Measurements from ENCODE around the gene METTL9.
A peak's percentile ranks its signal among the peaks of the same experiment; 100 is the strongest.
"Not testable (repeated sequence)": the region's sequence is repeated elsewhere in the genome, so short reads cannot be mapped to it uniquely, and the experiment has no call there.

Gene METTL9

DNA sequence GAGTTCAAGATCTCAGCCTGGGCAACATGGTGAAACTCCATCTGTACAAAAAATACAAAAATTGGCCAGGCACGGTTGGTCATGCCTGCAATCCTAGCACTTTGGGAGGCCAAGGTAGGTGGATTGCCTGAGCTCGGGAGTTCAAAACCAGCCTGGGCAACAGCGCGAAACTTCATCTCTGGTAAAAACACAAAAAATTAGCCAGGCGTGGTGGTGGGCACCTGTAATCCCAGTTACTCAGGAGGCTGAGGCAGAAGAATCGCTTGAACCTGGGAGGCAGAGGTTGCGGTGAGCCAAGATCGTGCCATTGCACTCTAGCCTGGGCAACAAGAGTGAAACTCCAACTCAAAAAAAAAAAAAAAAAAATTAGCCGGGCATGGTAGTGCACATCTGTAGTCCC, 25.9 kb upstream of the METTL9 start:
- not testable (repeated sequence) for DNase-seq (ENCODE audit: low read depth in 4 of 4, low spot score in 1 of 4)

DNA sequence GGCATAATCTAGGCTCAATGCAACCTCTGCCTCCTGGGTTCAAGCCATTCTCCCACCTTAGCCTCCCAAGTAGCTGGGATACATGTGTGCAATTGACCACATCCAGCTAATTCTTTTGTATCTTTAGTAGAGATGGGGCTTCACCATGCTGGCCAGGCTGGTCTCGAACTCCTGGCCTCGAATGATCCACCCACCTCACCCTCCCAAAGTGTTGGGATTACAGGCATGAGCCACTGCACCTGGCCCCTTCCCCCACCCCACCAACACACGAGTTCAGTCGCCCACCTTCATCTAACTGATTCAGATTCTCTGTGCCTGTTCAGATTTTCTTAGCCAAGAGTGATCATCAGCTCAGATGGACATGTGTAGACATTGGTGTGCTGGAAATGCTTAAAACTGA, 25.0 kb upstream of the METTL9 start:
- DNase-seq (ENCODE audit: low read depth in 4 of 4, low spot score in 1 of 4): no peak

DNA sequence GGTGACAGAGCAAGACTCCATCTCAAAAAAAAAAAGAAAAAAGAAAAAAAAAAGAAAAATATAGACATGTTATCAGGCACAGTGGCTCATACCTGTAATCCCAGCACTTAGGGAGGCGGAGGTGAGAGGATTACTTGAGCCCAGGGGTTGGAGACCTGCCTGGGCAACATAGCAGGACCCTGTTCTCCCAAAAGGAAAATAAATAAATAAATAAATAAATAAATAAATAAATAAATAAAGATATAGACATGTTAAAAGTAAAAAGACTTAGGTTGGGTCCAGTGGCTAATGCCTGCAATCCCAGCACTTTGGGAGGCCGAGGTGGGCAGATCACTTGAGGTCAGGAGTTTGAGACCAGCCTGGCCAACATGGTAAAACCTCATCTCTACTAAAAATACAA, 23.1 kb upstream of the METTL9 start:
- not testable (repeated sequence) for DNase-seq (ENCODE audit: low read depth in 4 of 4, low spot score in 1 of 4)

DNA sequence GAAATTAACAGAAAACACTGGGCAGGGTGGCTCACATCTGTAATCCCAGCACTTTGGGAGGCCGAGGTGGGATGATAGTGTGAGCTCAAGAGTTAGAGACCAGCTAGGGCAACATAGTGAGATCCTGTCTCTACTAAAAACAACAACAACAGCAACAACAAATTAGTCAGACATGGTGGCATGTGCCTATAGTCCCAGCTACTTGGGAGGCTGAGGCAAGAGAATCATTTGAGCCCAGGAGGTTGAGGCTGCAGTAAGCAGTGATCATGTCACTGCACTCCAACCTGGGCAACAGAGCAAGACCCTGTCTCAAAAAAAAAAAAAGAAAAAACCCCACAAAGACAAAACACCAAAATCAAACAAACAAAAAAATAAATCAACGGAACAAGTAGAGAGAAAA, 21.9 kb upstream of the METTL9 start:
- not testable (repeated sequence) for DNase-seq (ENCODE audit: low read depth in 4 of 4, low spot score in 1 of 4)

DNA sequence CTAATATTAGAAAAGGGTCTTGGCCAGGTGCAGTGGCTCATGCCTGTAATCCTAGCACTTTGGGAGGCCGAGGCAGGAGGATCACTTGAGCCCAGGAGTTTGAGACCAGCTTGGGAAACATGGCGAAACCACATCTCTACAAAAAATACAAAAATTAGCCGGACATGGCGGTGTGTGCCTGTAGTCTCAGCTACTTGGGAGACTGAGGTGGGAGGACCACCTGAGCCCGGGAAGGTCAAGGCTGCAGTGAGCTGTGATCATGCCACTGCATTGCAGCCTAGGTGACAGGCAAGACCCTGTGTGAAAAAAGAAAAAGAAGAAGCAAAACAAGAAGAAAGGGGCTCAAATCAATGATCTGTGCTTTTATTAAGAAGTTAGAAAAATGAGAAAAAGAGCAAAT, 21.1 kb upstream of the METTL9 start:
- DNase-seq (ENCODE audit: low read depth in 4 of 4, low spot score in 1 of 4): not testable (repeated sequence)

DNA sequence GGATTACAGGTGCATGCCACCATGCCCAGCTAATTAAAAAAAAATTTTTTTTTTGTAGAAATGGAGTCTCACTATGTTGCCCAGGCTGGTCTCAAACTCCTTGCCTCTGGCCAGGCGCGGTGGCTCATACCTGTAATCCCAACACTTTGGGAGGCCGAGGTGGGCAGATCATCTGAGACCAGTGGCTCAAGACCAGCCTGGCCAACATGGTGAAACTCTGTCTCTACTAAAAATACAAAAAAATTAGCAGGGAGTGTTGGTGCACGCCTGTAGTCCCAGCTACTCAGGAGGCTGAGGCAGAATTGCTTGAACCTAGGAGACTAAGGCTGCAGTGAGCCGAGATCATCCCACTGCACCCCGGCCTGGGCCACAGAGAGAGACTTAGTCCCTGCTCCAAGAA, 19.2 kb upstream of the METTL9 start:
- DNase-seq (ENCODE audit: low read depth in 4 of 4, low spot score in 1 of 4): not testable (repeated sequence)

DNA sequence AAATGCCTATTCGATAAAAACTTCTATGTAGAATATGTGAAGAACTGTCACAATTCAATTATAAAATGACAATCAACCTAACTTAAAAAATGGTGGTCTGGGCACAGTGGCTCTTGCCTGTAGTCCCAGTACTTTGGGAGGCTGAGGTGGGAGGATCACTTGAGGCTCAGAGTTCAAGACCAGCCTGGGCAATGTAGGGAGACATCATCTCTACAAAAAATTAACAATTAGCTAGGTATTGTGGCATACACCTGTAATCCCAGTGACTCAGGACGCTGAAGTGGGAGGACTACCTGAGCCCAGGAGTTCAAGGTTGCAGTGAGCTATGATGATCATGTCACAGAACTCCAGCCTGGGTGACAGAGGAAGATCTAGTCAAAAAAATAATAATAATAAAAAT, 18.6 kb upstream of the METTL9 start:
- no peak for DNase-seq (ENCODE audit: low read depth in 4 of 4, low spot score in 1 of 4)

DNA sequence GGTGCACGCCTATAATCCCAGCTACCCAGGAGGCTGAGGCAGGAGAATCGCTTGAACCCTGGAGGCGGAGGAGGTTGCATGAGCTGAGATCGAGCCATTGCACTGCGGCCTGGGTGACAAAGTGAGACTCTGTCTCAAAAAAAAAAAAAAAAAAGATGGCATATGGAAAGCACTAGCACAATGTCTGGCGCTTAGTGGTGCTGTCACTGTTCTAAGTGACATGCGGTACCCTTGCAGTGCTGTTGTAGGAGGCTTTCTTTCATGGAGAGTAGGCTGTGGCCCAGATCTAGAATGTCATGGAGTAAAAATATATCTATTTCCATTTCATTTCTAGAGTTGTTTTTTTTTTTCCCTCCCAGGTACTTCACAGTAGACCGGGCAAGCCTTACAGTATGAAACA, 14.6 kb upstream of the METTL9 start:
- DNase-seq (ENCODE audit: low read depth in 4 of 4, low spot score in 1 of 4): no peak

DNA sequence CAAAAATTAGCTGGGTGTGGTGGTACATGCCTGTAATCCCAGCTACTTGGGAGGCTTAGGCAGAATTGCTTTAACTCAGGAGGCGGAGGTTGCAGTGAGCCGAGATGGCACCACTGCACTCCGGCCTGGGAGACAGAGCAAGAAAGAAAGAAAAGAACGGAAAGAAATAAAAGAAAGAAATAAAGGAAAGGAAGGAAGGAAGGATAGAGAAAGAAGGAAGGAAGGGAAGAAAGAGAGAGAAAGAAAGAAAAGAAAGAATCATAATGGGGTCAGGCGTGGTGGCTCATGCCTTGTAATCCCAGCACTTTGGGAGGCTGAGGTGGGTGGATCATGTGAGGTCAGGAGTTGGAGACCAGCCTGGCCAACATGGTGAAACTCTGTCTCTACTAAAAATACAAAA, 10.8 kb upstream of the METTL9 start:
- DNase-seq (ENCODE audit: low read depth in 4 of 4, low spot score in 1 of 4): not testable (repeated sequence)

DNA sequence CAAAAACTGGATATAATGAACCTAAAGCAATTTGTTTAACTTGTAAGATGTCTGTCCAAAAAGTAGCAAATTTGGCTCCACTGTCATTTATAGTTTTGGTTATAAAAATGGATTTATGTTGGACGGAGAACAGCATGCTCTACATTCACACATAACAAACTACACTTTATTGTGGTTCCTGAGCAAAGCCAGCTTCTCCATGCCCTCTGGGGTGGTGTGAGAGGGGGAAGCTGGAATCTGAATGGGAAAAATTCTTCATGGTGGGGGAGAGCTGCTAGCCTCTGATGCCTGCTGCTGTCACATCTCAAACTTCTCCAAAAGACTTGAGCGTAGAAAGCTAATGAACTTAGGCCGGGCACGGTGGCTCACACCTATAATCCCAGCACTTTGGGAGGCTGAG, 9.8 kb upstream of the METTL9 start:
- DNase-seq (ENCODE audit: low read depth in 4 of 4, low spot score in 1 of 4): no peak

DNA sequence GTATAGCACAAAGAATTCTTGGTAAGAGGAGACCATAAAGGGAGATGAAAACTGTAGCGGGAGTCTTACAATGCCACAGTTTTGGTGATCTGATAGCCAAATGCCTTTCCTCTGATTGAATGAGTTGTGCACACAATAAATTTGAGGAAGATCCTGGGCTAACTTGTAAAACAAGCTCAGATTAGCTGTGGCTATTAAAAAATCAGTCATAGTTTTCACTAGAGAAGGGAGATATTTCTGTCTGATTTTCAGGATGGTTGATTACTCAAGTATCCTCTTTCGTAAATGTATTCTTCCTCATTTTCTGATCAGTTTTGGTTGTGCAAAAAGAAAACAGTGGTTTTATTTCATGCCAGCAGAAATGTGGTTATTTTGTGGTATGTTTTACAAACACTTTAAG, 9.1 kb upstream of the METTL9 start:
- DNase-seq (ENCODE audit: low read depth in 4 of 4, low spot score in 1 of 4): no peak

DNA sequence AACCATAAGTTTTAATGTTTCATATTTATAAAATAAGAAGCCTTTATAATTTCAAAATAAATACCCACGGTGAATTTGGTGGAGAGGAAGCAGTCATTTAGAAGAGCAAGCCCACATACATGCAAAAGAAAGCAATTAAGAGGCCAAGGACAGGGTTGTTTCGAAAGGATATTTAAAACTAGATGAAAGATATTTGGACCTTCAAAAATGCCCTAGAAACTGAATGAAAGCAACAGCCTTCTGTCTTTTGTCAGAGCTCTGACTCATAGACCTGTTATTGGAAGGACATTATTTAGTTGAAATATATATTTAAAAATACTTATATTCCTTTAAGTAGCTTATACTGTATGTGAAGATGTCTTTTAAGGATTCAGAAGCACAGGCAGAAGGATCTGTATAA, 8.6 kb upstream of the METTL9 start:
- DNase-seq (ENCODE audit: low read depth in 4 of 4, low spot score in 1 of 4): no peak

DNA sequence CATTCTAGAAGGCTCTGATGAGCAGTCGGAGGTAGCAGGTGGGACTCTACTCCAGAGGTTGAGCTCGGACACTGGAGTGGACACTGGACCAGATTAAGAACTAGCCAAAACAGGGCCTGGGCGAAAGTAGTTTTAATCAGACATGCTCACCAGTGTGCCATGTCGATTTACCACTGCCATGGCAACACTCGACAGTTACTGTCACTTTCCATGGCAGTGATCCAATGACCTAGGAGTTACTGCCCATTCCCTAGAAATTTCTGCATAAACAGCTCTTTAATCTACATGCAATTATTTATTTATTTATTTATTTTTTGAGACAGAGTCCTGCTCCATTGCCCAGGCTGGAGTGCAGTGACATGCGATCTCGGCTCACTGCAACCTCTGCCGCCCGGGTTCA, 7.2 kb upstream of the METTL9 start:
- no peak for DNase-seq (ENCODE audit: low read depth in 4 of 4, low spot score in 1 of 4)

DNA sequence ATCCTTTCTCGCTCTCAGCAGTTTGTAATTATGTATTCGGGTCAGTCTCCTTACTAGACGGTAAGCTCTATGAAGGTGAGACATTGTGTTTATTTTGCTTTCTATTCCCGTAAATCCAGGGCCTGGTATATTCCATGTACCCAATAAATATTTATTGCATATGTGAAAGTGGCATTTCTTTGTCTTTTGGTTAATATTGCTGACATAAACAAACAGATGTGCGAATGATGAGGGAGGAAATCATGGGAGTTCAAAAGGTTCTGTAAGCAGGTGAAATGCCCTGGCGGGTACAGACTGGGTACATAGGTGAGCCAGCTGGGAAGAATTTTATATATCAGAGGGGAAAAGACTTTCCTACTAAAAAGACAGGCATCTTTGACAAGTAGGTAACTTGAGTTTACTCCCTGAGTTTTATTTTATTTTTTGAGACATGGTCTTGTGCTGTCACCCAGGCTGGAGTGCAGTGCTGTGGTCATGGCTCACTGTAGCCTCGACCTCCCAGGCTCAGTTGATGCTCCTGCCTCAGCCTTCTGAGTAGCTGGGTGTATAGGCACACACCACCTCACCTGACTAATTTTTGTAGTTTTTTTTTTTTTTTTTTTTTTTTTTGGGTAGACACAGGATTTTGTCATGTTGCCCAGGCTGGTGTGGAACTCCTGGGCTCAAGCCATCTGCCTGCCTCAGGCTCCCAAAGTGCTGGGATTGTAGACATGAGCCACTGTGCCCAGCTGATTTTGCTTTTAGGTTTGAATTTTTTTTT, 5.7 kb upstream of the METTL9 start:
- DNase-seq (ENCODE audit: low read depth in 4 of 4, low spot score in 1 of 4): no peak

DNA sequence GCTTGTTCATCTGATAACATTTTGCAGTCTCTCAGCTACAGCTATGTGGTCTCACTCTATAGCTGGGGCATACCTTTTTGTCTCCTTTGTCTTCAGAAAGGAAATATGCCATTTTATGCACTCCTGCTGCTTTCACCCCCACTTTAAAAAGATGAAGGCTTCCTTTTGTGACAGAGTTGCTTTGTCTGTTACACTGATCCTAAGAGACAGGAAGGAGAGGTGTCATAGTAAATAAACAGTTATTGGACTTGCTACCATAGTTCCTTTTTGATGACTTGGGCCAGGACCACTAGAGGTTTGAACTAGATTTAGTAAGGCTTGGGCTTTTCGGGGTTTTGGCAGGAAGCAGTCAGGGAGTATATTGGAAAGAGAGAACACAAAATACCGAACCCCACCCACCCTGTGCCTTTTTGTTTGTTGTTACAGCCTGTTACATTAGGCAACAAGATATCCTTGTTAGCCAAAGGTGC, 1.8 kb upstream of the METTL9 start:
- DNase-seq (ENCODE audit: low read depth in 4 of 4, low spot score in 1 of 4): no peak

DNA sequence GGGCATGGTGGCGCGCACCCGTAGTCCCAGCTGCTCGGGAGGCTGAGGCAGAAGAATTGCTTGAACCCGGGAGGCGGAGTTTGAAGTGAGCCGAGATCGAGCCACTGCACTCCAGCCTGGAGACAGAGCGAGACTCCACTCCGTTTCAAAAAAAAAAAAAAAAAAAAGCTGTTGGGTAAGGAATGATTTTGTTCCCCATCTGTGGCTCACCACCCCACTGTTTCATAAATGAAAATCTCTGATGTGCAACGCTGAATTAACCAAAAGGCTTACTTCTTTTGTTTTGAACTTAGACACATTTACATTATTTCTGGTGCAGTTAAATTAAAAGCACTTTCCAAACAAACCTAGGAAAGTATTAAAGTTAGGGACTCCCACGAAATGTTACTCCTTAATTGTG, 1.2 kb upstream of the METTL9 start:
- DNase-seq (ENCODE audit: low read depth in 4 of 4, low spot score in 1 of 4): no peak

DNA sequence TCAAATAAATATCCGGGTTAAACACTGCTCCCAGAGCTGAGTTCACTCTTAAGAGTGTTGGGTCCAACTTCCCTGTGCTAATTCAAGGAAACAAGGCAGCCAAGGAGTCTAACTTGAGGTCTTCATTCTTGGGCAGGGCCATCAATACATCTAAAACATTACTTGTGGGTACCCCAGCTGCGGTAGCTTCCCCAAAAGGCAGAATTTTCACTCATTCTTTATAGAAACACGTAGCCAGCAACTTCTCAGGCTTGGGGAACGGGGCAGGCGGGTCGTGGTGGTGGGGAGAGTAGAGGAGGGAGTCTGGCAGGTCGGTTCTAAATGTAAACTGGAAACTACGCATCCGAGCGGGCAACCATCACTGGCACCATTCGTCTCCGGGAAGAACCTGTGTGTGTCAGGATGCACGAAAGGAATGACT, 666 bp upstream of the METTL9 start:
- peak in 1 of 4 experiments; percentile 9 for DNase-seq (ENCODE audit: low read depth in 4 of 4, low spot score in 1 of 4)

DNA sequence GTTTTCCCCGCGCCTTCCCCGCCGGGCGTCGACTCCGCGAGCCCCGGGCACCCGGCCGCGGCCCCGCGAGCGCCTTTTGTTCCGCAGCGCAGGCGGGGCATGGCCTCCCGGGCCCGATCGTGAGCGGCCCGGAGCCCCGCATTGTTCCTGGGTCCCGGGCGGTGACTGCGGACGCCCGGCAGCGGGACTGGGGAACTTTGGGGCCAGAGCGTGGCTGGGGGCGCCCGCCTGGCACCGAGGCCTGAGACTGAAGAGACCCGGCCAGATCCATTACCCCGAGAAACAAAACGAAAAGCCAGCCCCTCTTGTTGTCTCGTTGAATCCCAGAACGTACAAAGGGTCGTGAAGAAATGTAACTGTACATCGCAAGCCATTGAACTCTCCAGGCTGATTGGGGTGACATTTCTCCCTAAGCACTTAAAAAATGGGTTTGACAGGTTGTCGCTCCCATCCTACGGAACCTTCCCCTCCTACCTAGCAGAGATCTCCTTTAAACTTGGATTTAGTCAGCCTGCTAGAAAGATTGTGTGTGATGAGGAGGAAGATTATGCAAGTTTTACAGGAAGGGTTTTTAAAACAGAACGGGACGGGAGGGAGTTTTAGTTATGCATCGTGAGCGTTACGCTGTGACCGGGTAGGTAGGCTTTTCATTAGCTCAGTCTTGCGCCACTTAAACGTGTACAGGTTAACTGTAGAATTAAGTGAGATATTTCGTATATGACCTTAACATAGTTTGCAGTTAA, 825 bp downstream of the METTL9 start:
- peak in 1 of 4 experiments; percentile 8 for DNase-seq (ENCODE audit: low read depth in 4 of 4, low spot score in 1 of 4)

DNA sequence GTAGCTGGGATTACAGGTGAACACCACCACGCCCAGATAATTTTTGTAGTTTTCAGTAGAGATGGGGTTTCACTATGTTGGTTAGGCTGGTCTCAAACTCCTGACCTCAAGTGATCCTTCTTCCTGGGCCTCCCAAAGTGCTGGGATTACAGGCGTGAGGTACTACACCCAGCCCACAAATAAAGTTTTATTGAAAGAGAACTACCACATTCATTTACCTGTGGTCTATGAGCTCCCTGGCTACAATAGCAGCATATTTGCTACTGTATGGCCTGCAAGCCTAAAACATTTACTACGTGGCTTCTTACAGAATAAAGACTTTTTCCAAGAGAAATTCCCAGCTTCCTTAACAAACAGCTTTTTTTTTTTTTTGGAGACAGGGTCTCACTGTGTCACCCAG, 3.4 kb downstream of the METTL9 start:
- DNase-seq (ENCODE audit: low read depth in 4 of 4, low spot score in 1 of 4): no peak

DNA sequence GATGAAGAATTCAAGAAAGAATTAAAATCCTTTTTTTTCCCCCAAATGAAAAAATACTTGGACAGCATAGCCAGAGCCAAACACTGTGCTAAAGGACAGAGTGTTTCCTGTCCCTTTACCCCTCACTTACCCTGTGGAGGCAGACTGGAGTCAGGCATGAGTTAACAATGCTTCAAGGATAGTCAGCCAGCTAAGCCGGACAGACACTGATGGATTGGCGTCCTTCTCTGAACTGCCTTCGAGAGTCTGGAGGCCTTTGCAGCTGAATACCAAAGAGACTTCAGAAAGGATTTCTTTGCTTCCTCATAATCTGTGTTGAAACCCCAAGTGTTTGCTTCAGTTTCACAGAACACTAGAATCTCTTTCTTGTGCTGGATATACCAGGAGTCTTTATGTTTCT, 4.6 kb downstream of the METTL9 start:
- DNase-seq (ENCODE audit: low read depth in 4 of 4, low spot score in 1 of 4): no peak

DNA sequence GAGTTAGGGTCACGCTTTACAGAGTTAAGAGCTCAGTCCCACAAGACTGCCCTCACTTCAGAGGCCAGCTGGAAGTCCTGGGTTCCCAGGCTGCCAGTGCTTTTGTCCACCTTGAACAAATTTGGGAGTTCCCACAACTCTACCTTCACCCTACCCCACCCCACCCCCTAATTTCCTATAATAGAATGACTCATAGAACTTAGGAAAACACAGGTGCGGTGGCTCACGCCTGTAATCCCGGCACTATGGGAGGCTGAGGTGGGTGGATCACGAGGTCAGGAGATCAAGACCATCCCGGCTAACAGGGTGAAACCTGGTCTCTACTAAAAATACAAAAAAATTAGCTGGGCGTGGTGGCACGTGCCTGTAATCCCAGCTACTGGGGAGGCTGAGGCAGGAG, 6.5 kb downstream of the METTL9 start:
- DNase-seq (ENCODE audit: low read depth in 4 of 4, low spot score in 1 of 4): not testable (repeated sequence)

DNA sequence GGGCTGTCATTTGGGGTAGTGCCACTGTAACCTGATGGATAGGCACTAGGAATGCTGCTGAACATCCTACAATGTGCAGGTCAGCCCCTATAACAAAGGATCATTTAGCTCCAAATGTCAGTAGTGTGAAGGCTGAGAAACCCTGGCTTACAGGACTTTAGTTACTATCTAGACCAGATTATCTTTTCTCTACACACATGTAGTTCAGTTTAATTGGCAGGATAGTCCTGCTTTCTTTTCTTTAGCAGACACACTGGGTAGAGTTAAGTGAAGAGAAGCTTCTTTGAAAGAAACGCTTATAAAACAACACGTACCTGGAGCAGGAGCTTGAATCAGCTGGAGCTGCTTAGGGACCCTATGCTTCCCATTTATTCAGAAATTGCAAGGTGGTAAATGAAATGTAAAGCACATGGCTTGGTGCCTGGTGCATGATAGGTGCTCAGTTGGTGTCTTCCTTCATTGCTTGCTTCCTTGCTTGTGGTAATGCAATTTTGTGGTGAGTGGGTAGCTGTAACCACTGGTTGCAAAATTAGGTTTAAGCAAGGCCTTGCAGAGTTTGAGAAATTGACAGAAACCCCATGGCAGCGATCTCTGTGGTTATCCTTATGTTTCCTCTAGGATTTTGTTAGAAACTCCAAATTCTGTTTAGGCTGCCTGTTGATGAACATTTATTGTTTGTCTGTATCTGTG, 9.4 kb downstream of the METTL9 start:
- DNase-seq (ENCODE audit: low read depth in 4 of 4, low spot score in 1 of 4): no peak
